Natural killer cell (primary cell): Measurements from ENCODE around the gene CRISP1. TPM values are rescaled to one million over a fixed set of nuclear protein-coding genes. Genes with fewer than 3 reads are reported as not detected.

ENCODE experiments used
- ATAC-seq, 3 donors: fragments of 150-1000 bp in 2 of 3; fragments of 200-7000 bp in 1 of 3; cut with Tn5 transposase; 1 replicate in 1 of 3; 2 replicates in 2 of 3; pipeline ENCODE4 v1.10.0; 2021; ENCODE audit warnings: mild to moderate bottlenecking in 2 of 3, moderate library complexity in 2 of 3
- DNase-seq, 2 donors: peaks; one replicate each; pipeline versions ENCODE4 v3.0.0 to v3.0.0-alpha.2; 2013 to 2021; ENCODE audit warnings: mixed read lengths in 1 of 2
- H3K27ac ChIP-seq: one replicate; pipeline ENCODE4 v1.5.1; 2013; ENCODE audit warnings: mild to moderate bottlenecking, low read length
- H3K27me3 ChIP-seq: one replicate; pipeline ENCODE4 v1.6.1; 2013; ENCODE audit warnings: low read length; ENCODE audit not compliant: control insufficient read depth, insufficient read depth
- H3K36me3 ChIP-seq: one replicate; pipeline ENCODE4 v1.6.1; 2013; ENCODE audit warnings: low read length; ENCODE audit not compliant: control insufficient read depth, insufficient read depth
- H3K4me1 ChIP-seq: one replicate; pipeline ENCODE4 v1.6.1; 2013; ENCODE audit warnings: low read length; ENCODE audit not compliant: control insufficient read depth, insufficient read depth
- H3K4me3 ChIP-seq: one replicate; pipeline ENCODE4 v1.5.1; 2013; ENCODE audit warnings: low read length
- H3K9me3 ChIP-seq: one replicate; pipeline ENCODE4 v1.6.1; 2013; ENCODE audit warnings: low read length; ENCODE audit not compliant: control insufficient read depth, insufficient read depth
- H3K27ac Mint-ChIP-seq, 2 donors: one replicate each; pipeline ENCODE4 v1.8.0; 2022; ENCODE audit warnings: mild to moderate bottlenecking in 2 of 2, mixed read lengths in 2 of 2, moderate library complexity in 1 of 2
- H3K27me3 Mint-ChIP-seq, 2 donors: one replicate each; pipeline ENCODE4 v1.8.0; 2022; ENCODE audit warnings: low read depth in 2 of 2, mixed read lengths in 2 of 2
- H3K36me3 Mint-ChIP-seq: one replicate; pipeline ENCODE4 v1.8.0; 2022; ENCODE audit warnings: mixed read lengths
- H3K4me1 Mint-ChIP-seq, 2 donors: one replicate each; pipeline ENCODE4 v1.8.0; 2022; ENCODE audit warnings: mixed read lengths in 2 of 2
- H3K4me3 Mint-ChIP-seq: one replicate; pipeline ENCODE4 v1.8.0; 2022; ENCODE audit warnings: mild to moderate bottlenecking, moderate library complexity, mixed read lengths
- H3K9me3 Mint-ChIP-seq, 2 donors: one replicate each; pipeline ENCODE4 v1.8.0; 2022; ENCODE audit warnings: mixed read lengths in 2 of 2
- CTCF ChIP-seq: fragments of 200-600 bp; IDR thresholded peaks from one replicate; pipeline ENCODE4 v1.8.0; 2022; ENCODE audit warnings: antibody characterized with exemption
- WGBS: methylation state at CpG from one replicate; pipeline ENCODE4 v1.1.7; 2013; ENCODE audit warnings: missing lambda C conversion rate; ENCODE audit not compliant: insufficient coverage; 5-methylcytosine and 5-hydroxymethylcytosine counted together
- intact Hi-C: fragments of 100-400 bp; cut with micrococcal nuclease; formaldehyde crosslinking; loops from one replicate; pipeline ENCODE4 v1.14.2; 2022
- total RNA-seq, 4 donors: library from RNA; stranded (reverse); fragments of 120-200 nt in 1 of 4; gene quantifications; one replicate each; pipeline versions ENCODE4 v1.2.3 to v1.2.4, GENCODE V29; 2013 to 2022

CRISP1 gene, protein sequence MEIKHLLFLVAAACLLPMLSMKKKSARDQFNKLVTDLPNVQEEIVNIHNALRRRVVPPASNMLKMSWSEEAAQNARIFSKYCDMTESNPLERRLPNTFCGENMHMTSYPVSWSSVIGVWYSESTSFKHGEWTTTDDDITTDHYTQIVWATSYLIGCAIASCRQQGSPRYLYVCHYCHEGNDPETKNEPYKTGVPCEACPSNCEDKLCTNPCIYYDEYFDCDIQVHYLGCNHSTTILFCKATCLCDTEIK
- not detected for total RNA-seq
- not detected for total RNA-seq (2013)

DNA sequence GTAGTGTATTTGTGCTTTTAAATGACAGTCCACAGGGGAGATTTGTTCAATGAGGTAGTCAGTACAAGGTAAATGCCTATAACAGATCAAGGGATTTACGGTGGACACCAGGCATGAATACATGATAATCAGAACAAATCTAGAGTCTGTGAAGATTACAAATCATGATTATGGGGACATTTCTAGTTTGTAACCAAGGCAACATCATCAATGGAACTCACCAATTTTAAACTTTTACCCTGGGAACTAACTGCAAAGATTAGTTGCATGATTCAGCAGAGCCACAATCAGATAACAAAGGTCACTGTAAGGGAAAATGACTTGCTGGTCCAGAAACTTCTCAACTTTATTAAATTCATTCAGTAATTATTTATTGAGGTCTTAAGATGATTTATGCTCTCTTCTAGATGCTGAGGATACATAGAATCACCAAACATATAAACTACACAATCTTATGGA lies at the start of gene CRISP1:
CRISP1 (minus strand) TSS at position 51 of the 459 bp plus-strand sequence. CDS start 9,135 bp downstream, outside the sequence.
- WGBS: 100% methylated on average over 1 of the region's 1 CpG
- H3K27ac ChIP-seq: no peak within 1 kb of the TSS
- no peak within 1 kb of the TSS for H3K4me3 ChIP-seq
- ATAC-seq (no peak), DNase-seq (no peak)
- H3K27me3 ChIP-seq: no peaks in the 10 kb centered on the region
- H3K4me1 ChIP-seq: no peaks in the 10 kb centered on the region
- H3K36me3 ChIP-seq: no peaks in the 10 kb centered on the region
- peaks cover 4% of the 10 kb centered on the region for H3K9me3 ChIP-seq
- no peak within 1 kb of the TSS for H3K4me3 Mint-ChIP-seq
- H3K4me1 Mint-ChIP-seq: no peaks in the 10 kb centered on the region
- peaks cover 7% of the 10 kb centered on the region for H3K36me3 Mint-ChIP-seq
- no peaks in the 10 kb centered on the region for H3K27me3 Mint-ChIP-seq
- no peak for TF ChIP-seq CTCF
- no peak within 1 kb of the TSS for H3K27ac Mint-ChIP-seq
- peaks cover 7 to 11% of the 10 kb centered on the region in 2 donors for H3K9me3 Mint-ChIP-seq
- intact Hi-C loops: no loop called here

DNA sequence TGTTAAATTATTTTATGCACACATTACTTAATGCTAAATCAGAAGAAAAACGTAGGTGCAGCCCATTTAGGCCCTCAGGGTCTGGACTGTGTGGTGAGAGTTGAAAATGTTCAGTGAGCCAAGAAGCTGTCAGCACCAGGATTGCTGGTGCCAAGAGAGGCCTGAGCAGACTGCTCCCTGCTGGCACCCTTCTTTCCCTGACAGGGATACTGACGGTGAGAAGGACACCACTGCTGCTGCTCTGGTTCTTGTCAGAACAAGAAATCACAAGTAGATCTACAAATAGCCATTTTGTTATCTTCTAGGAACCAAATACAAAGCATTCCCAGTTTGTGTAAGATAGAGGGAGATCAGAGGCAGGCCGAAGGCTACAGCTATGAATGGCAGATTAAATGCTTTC lies 48.7 kb upstream of the CRISP1 start:
- Mint-ChIP-seq H3K9me3 (peaks cover 12 to 17% of the 10 kb centered on the region in 2 donors), H3K27me3 (no peaks in the 10 kb centered on the region), H3K4me1 (no peaks in the 10 kb centered on the region), H3K4me3 (no peak overlapping the region), H3K36me3 (peaks cover 5% of the 10 kb centered on the region), H3K27ac (no peak overlapping the region)
- Histone ChIP-seq H3K27me3 (no peaks in the 10 kb centered on the region), H3K4me3 (no peak overlapping the region), H3K9me3 (no peaks in the 10 kb centered on the region), H3K4me1 (no peaks in the 10 kb centered on the region), H3K27ac (no peak overlapping the region), H3K36me3 (no peaks in the 10 kb centered on the region)
- intact Hi-C loops: no loop called here
- TF ChIP-seq CTCF: no peak
- ATAC-seq: no peak
- no peak for DNase-seq
- WGBS: 62% methylated on average over 2 of the region's 3 CpGs

- no peaks in the 10 kb centered on the region for H3K36me3 ChIP-seq
- intact Hi-C loops: no loop called here
- 90% methylated on average over 6 of the region's 6 CpGs for WGBS
- TF ChIP-seq CTCF: no peak
- H3K4me3 ChIP-seq: no peak overlapping the region
- ATAC-seq: no peak
- H3K9me3 ChIP-seq: no peaks in the 10 kb centered on the region
- H3K4me1 ChIP-seq: no peaks in the 10 kb centered on the region
- DNase-seq: no peak
- no peaks in the 10 kb centered on the region for H3K4me1 Mint-ChIP-seq
- no peak overlapping the region for H3K27ac ChIP-seq
- peaks cover 10 to 15% of the 10 kb centered on the region in 2 donors for H3K9me3 Mint-ChIP-seq
- no peaks in the 10 kb centered on the region for H3K27me3 ChIP-seq
- H3K36me3 Mint-ChIP-seq: peaks cover 5% of the 10 kb centered on the region
- H3K4me3 Mint-ChIP-seq: no peak overlapping the region
- H3K27ac Mint-ChIP-seq: no peak overlapping the region
- no peaks in the 10 kb centered on the region for H3K27me3 Mint-ChIP-seq
Measured at GRCh38 chr6:49913636-49914375, 47.5 kb upstream of the CRISP1 start.
